Nephron progenitor cell (in vitro differentiated cells): ENCODE measurements around the gene FGGY.
"Not testable (repeated sequence)": the region's sequence is repeated elsewhere in the genome, so short reads cannot be mapped to it uniquely, and the experiment has no call there.

ENCODE experiments used
- DNase-seq: peaks from one replicate; pipeline ENCODE4 v3.0.0; 2021
- H3K27ac Mint-ChIP-seq: 2 replicates; pipeline ENCODE4 v1.8.0; 2021; ENCODE audit warnings: mild to moderate bottlenecking, moderate library complexity, mixed read lengths
- H3K27me3 Mint-ChIP-seq: 2 replicates; pipeline ENCODE4 v1.8.0; 2021; ENCODE audit warnings: mild to moderate bottlenecking, low read depth, mixed read lengths; ENCODE audit not compliant: poor library complexity
- H3K36me3 Mint-ChIP-seq: 2 replicates; pipeline ENCODE4 v1.8.0; 2021; ENCODE audit warnings: low read depth, mixed read lengths
- H3K4me1 Mint-ChIP-seq: 2 replicates; pipeline ENCODE4 v1.8.0; 2021; ENCODE audit warnings: mixed read lengths
- H3K4me3 Mint-ChIP-seq: 2 replicates; pipeline ENCODE4 v1.8.0; 2021; ENCODE audit warnings: mild to moderate bottlenecking, moderate library complexity, mixed read lengths
- H3K9me3 Mint-ChIP-seq: 2 replicates; pipeline ENCODE4 v1.8.0; 2021; ENCODE audit warnings: mild to moderate bottlenecking, moderate library complexity, mixed read lengths
- CTCF ChIP-seq: fragments of 200-600 bp; sonication (generic); IDR thresholded peaks from 2 replicates; pipeline ENCODE4 v1.5.0; 2021; ENCODE audit warnings: antibody characterized with exemption

The FGGY gene

GRCh38 chr1:59298710-59299346 is 1.9 kb downstream of the FGGY start:
- Mint-ChIP-seq H3K27ac (peak overlapping the region; percentile 31), H3K36me3 (peaks cover 50% of the 10 kb centered on the region), H3K9me3 (peaks cover 42% of the 10 kb centered on the region), H3K27me3 (peaks cover 4% of the 10 kb centered on the region), H3K4me1 (peaks cover 37% of the 10 kb centered on the region), H3K4me3 (peak overlapping the region; percentile 57)
- TF ChIP-seq CTCF = no peak
- no peak for DNase-seq

GRCh38 chr1:59299670-59300069 is 2.8 kb downstream of the FGGY start:
- peaks cover 50% of the 10 kb centered on the region for H3K9me3 Mint-ChIP-seq
- peaks cover 58% of the 10 kb centered on the region for H3K36me3 Mint-ChIP-seq
- H3K4me1 Mint-ChIP-seq = peaks cover 37% of the 10 kb centered on the region
- not testable (repeated sequence) for H3K27ac Mint-ChIP-seq, H3K4me3 Mint-ChIP-seq, DNase-seq, H3K27me3 Mint-ChIP-seq

GRCh38 chr1:59302297-59302696 is 5.4 kb downstream of the FGGY start:
- H3K36me3 Mint-ChIP-seq = peaks cover 81% of the 10 kb centered on the region
- no peak for DNase-seq
- H3K27me3 Mint-ChIP-seq = no peaks in the 10 kb centered on the region
- H3K4me1 Mint-ChIP-seq = peaks cover 20% of the 10 kb centered on the region
- no peak overlapping the region for H3K27ac Mint-ChIP-seq
- TF ChIP-seq CTCF = no peak
- H3K4me3 Mint-ChIP-seq = no peak overlapping the region
- H3K9me3 Mint-ChIP-seq = peaks cover 72% of the 10 kb centered on the region

- peaks cover 72% of the 10 kb centered on the region for H3K9me3 Mint-ChIP-seq
- H3K27ac Mint-ChIP-seq = no peak overlapping the region
- H3K4me3 Mint-ChIP-seq = no peak overlapping the region
- TF ChIP-seq CTCF = no peak
- peaks cover 14% of the 10 kb centered on the region for H3K4me1 Mint-ChIP-seq
- no peaks in the 10 kb centered on the region for H3K27me3 Mint-ChIP-seq
- DNase-seq = no peak
- peaks cover 81% of the 10 kb centered on the region for H3K36me3 Mint-ChIP-seq
Measured at GRCh38 chr1:59302871-59303270, 6.0 kb downstream of the FGGY start.

- Mint-ChIP-seq H3K27me3 (no peaks in the 10 kb centered on the region), H3K4me1 (peaks cover 10% of the 10 kb centered on the region), H3K36me3 (peaks cover 64% of the 10 kb centered on the region), H3K27ac (no peak overlapping the region), H3K4me3 (no peak overlapping the region), H3K9me3 (peaks cover 57% of the 10 kb centered on the region)
- no peak for DNase-seq
- TF ChIP-seq CTCF = no peak
Measured at GRCh38 chr1:59305188-59305587, 8.3 kb downstream of the FGGY start.

- TF ChIP-seq CTCF = no peak
- H3K4me1 Mint-ChIP-seq = peaks cover 10% of the 10 kb centered on the region
- no peak for DNase-seq
- H3K9me3 Mint-ChIP-seq = peaks cover 41% of the 10 kb centered on the region
- H3K4me3 Mint-ChIP-seq = no peak overlapping the region
- H3K27me3 Mint-ChIP-seq = no peaks in the 10 kb centered on the region
- peaks cover 51% of the 10 kb centered on the region for H3K36me3 Mint-ChIP-seq
- peak overlapping the region; percentile 50 for H3K27ac Mint-ChIP-seq
Measured at GRCh38 chr1:59307591-59307990, 10.7 kb downstream of the FGGY start.
